GM12875 (cell line): Measurements from ENCODE around the gene SWT1.
"Not testable (repeated sequence)": the region's sequence is repeated elsewhere in the genome, so short reads cannot be mapped to it uniquely, and the experiment has no call there.

Experiments
- H3K4me3 ChIP-seq: one replicate; pipeline ENCODE4 v1.5.1; 2011; ENCODE audit warnings: low read depth, low read length, control low read depth
- TF ChIP-seq, protein P1 (sequence below): IDR thresholded peaks from 2 replicates; pipeline ENCODE4 v1.5.1; 2011; ENCODE audit warnings: low read depth, mild to moderate bottlenecking, control low read depth, inconsistent platforms, low read length, moderate library complexity, borderline replicate concordance; ENCODE audit not compliant: insufficient read depth

The SWT1 gene

DNA sequence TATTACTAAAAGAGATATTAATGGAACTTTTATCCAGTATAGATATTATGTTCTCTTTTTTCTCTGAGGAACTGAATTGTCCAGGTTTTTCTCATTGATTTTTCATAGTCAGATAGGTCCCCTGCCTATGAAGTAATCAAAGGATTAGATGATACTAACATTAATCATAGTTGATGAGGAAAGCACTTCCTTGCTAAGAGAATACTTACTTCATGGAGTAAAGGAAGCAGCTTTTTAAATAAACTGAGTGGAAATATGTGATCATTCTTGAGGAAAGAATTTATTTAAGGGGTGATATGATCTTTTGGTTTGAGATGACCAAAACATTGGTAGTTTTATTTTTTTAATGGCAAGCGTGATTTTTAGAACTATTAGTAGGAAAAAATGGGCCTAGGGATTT, 58.9 kb downstream of the SWT1 start:
- H3K4me3 ChIP-seq = no peak overlapping the region
- TF ChIP-seq, protein P1, sequence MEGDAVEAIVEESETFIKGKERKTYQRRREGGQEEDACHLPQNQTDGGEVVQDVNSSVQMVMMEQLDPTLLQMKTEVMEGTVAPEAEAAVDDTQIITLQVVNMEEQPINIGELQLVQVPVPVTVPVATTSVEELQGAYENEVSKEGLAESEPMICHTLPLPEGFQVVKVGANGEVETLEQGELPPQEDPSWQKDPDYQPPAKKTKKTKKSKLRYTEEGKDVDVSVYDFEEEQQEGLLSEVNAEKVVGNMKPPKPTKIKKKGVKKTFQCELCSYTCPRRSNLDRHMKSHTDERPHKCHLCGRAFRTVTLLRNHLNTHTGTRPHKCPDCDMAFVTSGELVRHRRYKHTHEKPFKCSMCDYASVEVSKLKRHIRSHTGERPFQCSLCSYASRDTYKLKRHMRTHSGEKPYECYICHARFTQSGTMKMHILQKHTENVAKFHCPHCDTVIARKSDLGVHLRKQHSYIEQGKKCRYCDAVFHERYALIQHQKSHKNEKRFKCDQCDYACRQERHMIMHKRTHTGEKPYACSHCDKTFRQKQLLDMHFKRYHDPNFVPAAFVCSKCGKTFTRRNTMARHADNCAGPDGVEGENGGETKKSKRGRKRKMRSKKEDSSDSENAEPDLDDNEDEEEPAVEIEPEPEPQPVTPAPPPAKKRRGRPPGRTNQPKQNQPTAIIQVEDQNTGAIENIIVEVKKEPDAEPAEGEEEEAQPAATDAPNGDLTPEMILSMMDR = no peak

DNA sequence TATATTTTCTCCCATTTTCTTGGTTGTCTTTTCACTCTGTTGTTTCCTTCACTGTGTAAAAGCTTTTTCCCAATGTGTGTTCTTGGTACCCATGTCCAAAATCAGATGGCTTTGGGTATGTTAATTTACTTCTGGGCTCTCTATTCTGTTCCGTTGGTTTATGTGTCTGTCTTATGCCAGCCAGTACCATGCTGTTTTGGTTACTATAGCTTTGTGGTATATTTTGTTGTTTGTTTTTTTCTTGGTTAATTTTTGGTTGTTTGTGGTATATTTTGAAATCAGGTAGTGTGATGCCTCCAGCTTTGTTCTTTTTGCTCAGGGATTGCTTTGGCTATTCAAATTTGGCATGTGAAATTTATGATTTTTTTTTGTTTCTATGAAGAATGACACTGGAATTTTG, 67.2 kb downstream of the SWT1 start:
- TF ChIP-seq, protein P1 = no peak
- no peak overlapping the region for H3K4me3 ChIP-seq

GRCh38 chr1:185227161-185227560, 70.2 kb downstream of the SWT1 start:
- no peak overlapping the region for H3K4me3 ChIP-seq
- TF ChIP-seq, protein P1 = no peak

DNA sequence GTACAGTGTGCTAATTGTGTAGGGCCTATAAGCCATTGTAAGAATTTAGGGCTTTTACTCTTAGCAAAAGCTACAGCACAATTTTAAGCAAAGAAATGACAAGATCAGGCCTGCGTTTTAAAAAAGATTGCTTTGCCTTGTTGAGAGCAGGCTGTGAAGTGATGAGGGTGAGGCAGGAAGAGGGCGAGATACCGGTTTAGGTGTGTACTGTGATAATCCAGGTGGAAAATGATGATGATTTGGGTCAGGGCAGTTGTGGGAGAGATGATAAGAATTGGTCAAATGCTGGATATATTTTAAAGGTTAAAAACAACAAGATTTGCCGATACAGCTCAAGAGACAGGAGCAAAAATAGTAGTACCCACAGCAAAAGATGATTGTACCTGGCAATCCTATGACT, 72.0 kb downstream of the SWT1 start:
- H3K4me3 ChIP-seq = no peak overlapping the region
- TF ChIP-seq, protein P1 = no peak

DNA sequence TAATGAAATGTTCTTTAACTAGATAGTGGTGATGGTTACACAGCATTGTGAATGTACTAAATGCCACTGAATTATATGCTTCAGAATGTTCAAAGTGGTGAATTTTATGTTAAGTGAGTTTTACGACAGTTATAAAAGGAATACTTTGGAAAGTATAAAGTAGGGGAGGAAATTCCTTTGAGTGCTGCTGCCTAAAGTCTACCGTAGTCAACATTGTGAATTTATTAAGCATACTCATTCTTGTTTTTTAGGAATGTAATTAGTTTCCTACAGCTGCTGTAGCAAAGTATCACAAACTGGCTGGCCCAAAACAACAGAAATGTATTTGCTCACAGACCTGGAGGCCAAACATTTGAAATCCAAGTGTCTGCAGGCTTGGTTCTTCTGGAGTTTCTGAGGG, 73.0 kb downstream of the SWT1 start:
- H3K4me3 ChIP-seq = no peak overlapping the region
- TF ChIP-seq, protein P1 = no peak

- TF ChIP-seq, protein P1 = no peak
- no peak overlapping the region for H3K4me3 ChIP-seq
Observed at GRCh38 chr1:185232874-185233273, 75.9 kb downstream of the SWT1 start.

- H3K4me3 ChIP-seq = not testable (repeated sequence)
Observed at GRCh38 chr1:185234183-185234582, 77.2 kb downstream of the SWT1 start.

DNA sequence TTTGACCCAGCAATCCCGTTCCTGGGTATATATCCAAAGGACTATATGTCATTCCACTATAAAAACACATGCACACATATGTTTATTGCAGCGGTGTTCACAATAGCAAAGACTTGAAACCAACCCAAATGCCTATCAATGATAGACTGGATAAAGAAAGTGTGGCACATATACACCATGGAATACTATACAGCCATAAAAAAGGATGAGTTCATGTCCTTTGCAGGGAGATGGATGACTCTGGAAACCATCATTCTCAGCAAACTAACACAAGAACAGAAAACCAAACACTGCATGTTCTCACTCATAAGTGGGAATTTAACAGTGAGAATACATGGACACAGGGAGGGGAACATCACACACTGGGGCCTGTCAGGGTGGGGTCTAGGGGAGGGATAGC, 80.2 kb downstream of the SWT1 start:
- H3K4me3 ChIP-seq = not testable (repeated sequence)
